ENCODE data around the gene SORCS2. TPM values are rescaled to one million over a fixed set of nuclear protein-coding genes. Genes with fewer than 3 reads are reported as not detected.

SORCS2 gene
- total RNA-seq, 6 experiments from 2014 or later, result 0.18 to 6.2 (median 3.1) TPM

DNA sequence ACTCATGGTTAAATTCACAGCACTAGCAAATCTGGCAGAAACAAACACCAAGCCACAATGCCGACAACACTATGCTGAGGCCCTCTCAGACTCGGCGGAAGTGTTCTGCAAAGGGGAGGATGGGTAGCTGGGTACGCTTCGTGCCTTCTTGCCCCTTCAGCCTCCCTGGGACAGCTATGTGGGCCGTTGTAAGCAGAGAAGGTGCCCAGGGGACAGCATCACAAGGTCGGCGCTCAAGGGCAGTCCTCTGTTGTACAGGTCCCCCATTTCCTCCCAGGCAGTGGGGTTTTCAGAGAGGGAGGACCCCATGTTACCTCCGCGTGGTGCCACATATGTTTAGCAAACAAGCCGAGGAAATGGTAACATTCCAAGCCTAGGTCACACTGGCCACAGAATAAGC lies 573.7 kb downstream of the SORCS2 start:
- H3K4me3 ChIP-seq, result no peak overlapping the region
- no peaks in the 10 kb centered on the region for H3K4me1 ChIP-seq
- no peaks in the 10 kb centered on the region for H3K9me3 ChIP-seq
- 70% methylated on average over 9 of the region's 11 CpGs for WGBS (ENCODE audit: insufficient coverage, low coverage, low lambda C conversion rate, missing lambda C conversion rate)
- TF ChIP-seq CTCF (IDR thresholded peaks at IDR 0.05) (no peak), POLR2A (IDR thresholded peaks at IDR 0.05) (no peak)
- H3K27ac ChIP-seq, result no peak overlapping the region
- no peak for ATAC-seq
- no peaks in the 10 kb centered on the region for H3K36me3 ChIP-seq
- DNase-seq, result peak in 1 of 3 donors; percentile 31
- intact Hi-C loops (cut with DNase I), result no loop called here
- no peaks in the 10 kb centered on the region for H3K27me3 ChIP-seq

- H3K9me3 ChIP-seq, result no peaks in the 10 kb centered on the region
Measured at GRCh38 chr4:7766661-7767345, 574.5 kb downstream of the SORCS2 start.

DNA sequence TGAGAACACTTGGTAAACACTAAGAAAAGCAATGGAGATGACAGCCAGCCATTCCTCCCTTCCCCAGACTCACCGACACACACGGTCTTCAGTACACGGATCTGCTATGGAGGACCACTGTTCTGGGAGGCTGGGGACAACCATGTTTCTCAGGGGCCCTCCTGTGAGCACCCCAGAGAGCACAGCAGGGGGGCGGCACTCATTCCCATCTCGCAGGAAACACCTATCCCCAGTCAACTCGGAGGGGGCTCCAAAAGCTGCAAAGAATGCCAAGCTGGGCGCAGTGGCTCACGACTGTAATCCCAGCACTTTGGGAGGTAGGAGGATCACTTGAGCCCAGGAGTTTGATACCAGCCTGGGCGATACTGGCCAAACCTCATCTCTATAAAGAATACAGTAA lies 575.2 kb downstream of the SORCS2 start:
- ATAC-seq, result no peak
- no peak for TF ChIP-seq POLR2A (IDR thresholded peaks at IDR 0.05)
- no peak for TF ChIP-seq CTCF (IDR thresholded peaks at IDR 0.05)
- intact Hi-C loops (cut with DNase I), result no loop called here
- WGBS (ENCODE audit: insufficient coverage, low coverage, low lambda C conversion rate, missing lambda C conversion rate), result 62% methylated on average over 4 of the region's 9 CpGs
- no peak overlapping the region for H3K4me3 ChIP-seq
- H3K27ac ChIP-seq, result no peak overlapping the region
- H3K9me3 ChIP-seq, result no peaks in the 10 kb centered on the region
- H3K36me3 ChIP-seq, result no peaks in the 10 kb centered on the region
- H3K27me3 ChIP-seq, result no peaks in the 10 kb centered on the region
- H3K4me1 ChIP-seq, result no peaks in the 10 kb centered on the region
- DNase-seq, result peak in 1 of 3 donors; percentile 15

More at GRCh38 chr4:7766661-7767345, 574.5 kb downstream of the SORCS2 start:
- 100% methylated on average over 2 of the region's 23 CpGs for WGBS (ENCODE audit: insufficient coverage, low coverage, low lambda C conversion rate, missing lambda C conversion rate)
- Histone ChIP-seq H3K36me3 (no peaks in the 10 kb centered on the region), H3K27me3 (no peaks in the 10 kb centered on the region), H3K27ac (no peak overlapping the region), H3K4me3 (no peak overlapping the region), H3K4me1 (no peaks in the 10 kb centered on the region)
- intact Hi-C loops (cut with DNase I), result no loop called here
- DNase-seq (peak in 1 of 3 donors; percentile 32), ATAC-seq (no peak)
- TF ChIP-seq CTCF (IDR thresholded peaks at IDR 0.05), result no peak
- no peak for TF ChIP-seq POLR2A (IDR thresholded peaks at IDR 0.05)

DNA sequence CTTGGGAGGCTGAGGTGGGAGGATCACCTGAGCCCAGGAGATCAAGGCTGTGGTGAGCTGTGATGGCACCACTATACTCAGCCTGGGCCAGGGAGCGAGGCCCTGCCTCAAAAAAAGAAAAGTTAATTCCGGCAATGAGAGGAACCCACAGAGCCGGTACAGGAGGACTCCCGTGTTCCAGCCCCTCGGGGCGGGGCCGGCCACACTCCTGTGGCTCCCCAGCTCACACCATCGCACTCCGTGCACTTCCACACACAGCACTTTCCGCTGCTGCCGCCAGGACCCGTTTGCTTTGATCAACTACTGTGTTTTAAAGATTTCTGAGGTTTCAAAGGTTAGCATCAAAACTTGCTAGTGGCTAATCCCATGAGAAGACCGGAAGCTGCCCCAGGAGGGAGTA lies 575.6 kb downstream of the SORCS2 start:
- WGBS (ENCODE audit: insufficient coverage, low coverage, low lambda C conversion rate, missing lambda C conversion rate), result 42% methylated on average over 2 of the region's 13 CpGs
- DNase-seq (peak in 1 of 3 donors; percentile 46), ATAC-seq (no peak)
- no peaks in the 10 kb centered on the region for H3K27me3 ChIP-seq
- H3K4me1 ChIP-seq, result no peaks in the 10 kb centered on the region
- H3K27ac ChIP-seq, result no peak overlapping the region
- H3K36me3 ChIP-seq, result no peaks in the 10 kb centered on the region
- no peaks in the 10 kb centered on the region for H3K9me3 ChIP-seq
- intact Hi-C loops (cut with DNase I), result no loop called here
- TF ChIP-seq CTCF (IDR thresholded peaks at IDR 0.05), result no peak
- no peak for TF ChIP-seq POLR2A (IDR thresholded peaks at IDR 0.05)
- no peak overlapping the region for H3K4me3 ChIP-seq

Data from right lobe of liver (tissue), 6 donors.